Activated T-cell treated with anti-CD3 and anti-CD28 coated beads, Interleukin-2, amount 50 U/mL, for 24 hours (primary cell): ENCODE results near the gene RAB18.
A peak's percentile ranks its signal among the peaks of the same experiment; 100 is the strongest.

Experiments used
- DNase-seq: peaks from one replicate; pipeline ENCODE4 v3.0.0-alpha.2; 2020
- H3K27ac Mint-ChIP-seq: 2 replicates; pipeline ENCODE4 v1.8.0; 2020; ENCODE audit warnings: mild to moderate bottlenecking, mixed read lengths
- H3K27me3 Mint-ChIP-seq: 2 replicates; pipeline ENCODE4 v1.8.0; 2020; ENCODE audit warnings: mixed read lengths
- H3K36me3 Mint-ChIP-seq: 2 replicates; pipeline ENCODE4 v1.8.0; 2020; ENCODE audit warnings: low read depth, mixed read lengths
- H3K4me1 Mint-ChIP-seq: 2 replicates; pipeline ENCODE4 v1.8.0; 2020; ENCODE audit warnings: low read depth, mixed read lengths
- H3K4me3 Mint-ChIP-seq: 2 replicates; pipeline ENCODE4 v1.8.0; 2020; ENCODE audit warnings: mild to moderate bottlenecking, moderate library complexity, mixed read lengths
- H3K9me3 Mint-ChIP-seq: 2 replicates; pipeline ENCODE4 v1.8.0; 2020; ENCODE audit warnings: mixed read lengths

The RAB18 gene

GRCh38 chr10:27525819-27526218 is 21.7 kb downstream of the RAB18 start:
- Mint-ChIP-seq H3K27ac (peak overlapping the region; percentile 73), H3K27me3 (no peaks in the 10 kb centered on the region), H3K36me3 (peaks cover 48% of the 10 kb centered on the region), H3K9me3 (no peaks in the 10 kb centered on the region), H3K4me1 (peaks cover 81% of the 10 kb centered on the region), H3K4me3 (no peak overlapping the region)
- no peak for DNase-seq

GRCh38 chr10:27526242-27526641 is 22.1 kb downstream of the RAB18 start:
- Mint-ChIP-seq H3K27me3 (no peaks in the 10 kb centered on the region), H3K4me3 (no peak overlapping the region), H3K4me1 (peaks cover 82% of the 10 kb centered on the region), H3K36me3 (peaks cover 49% of the 10 kb centered on the region), H3K9me3 (no peaks in the 10 kb centered on the region), H3K27ac (no peak overlapping the region)
- DNase-seq, result no peak

GRCh38 chr10:27527666-27528295 is 23.7 kb downstream of the RAB18 start:
- Mint-ChIP-seq H3K36me3 (peaks cover 51% of the 10 kb centered on the region), H3K4me3 (no peak overlapping the region), H3K27me3 (no peaks in the 10 kb centered on the region), H3K4me1 (peaks cover 75% of the 10 kb centered on the region), H3K27ac (peak overlapping the region; percentile 1), H3K9me3 (no peaks in the 10 kb centered on the region)
- DNase-seq, result no peak

GRCh38 chr10:27529010-27529783 is 25.1 kb downstream of the RAB18 start:
- no peak for DNase-seq
- no peaks in the 10 kb centered on the region for H3K27me3 Mint-ChIP-seq
- H3K36me3 Mint-ChIP-seq, result peaks cover 46% of the 10 kb centered on the region
- no peaks in the 10 kb centered on the region for H3K9me3 Mint-ChIP-seq
- H3K4me1 Mint-ChIP-seq, result peaks cover 66% of the 10 kb centered on the region
- no peak overlapping the region for H3K4me3 Mint-ChIP-seq
- H3K27ac Mint-ChIP-seq, result peak overlapping the region; percentile 73

GRCh38 chr10:27530477-27530876 is 26.4 kb downstream of the RAB18 start:
- Mint-ChIP-seq H3K4me3 (no peak overlapping the region), H3K27me3 (no peaks in the 10 kb centered on the region), H3K27ac (peak overlapping the region; percentile 48), H3K4me1 (peaks cover 53% of the 10 kb centered on the region), H3K9me3 (no peaks in the 10 kb centered on the region), H3K36me3 (peaks cover 37% of the 10 kb centered on the region)
- DNase-seq, result no peak

GRCh38 chr10:27531336-27531847 is 27.3 kb downstream of the RAB18 start:
- H3K36me3 Mint-ChIP-seq, result peaks cover 37% of the 10 kb centered on the region
- H3K4me1 Mint-ChIP-seq, result peaks cover 45% of the 10 kb centered on the region
- no peaks in the 10 kb centered on the region for H3K9me3 Mint-ChIP-seq
- no peaks in the 10 kb centered on the region for H3K27me3 Mint-ChIP-seq
- peak overlapping the region; percentile 67 for H3K27ac Mint-ChIP-seq
- no peak overlapping the region for H3K4me3 Mint-ChIP-seq
- no peak for DNase-seq

GRCh38 chr10:27534161-27534700 is 30.1 kb downstream of the RAB18 start:
- Mint-ChIP-seq H3K27ac (no peak overlapping the region), H3K4me3 (no peak overlapping the region), H3K36me3 (peaks cover 45% of the 10 kb centered on the region), H3K4me1 (peaks cover 38% of the 10 kb centered on the region), H3K9me3 (no peaks in the 10 kb centered on the region), H3K27me3 (no peaks in the 10 kb centered on the region)
- DNase-seq, result no peak

- DNase-seq, result no peak
- Mint-ChIP-seq H3K27me3 (no peaks in the 10 kb centered on the region), H3K9me3 (no peaks in the 10 kb centered on the region), H3K36me3 (peaks cover 42% of the 10 kb centered on the region), H3K4me1 (peaks cover 31% of the 10 kb centered on the region), H3K4me3 (no peak overlapping the region), H3K27ac (no peak overlapping the region)
Observed at GRCh38 chr10:27535317-27535716, 31.2 kb downstream of the RAB18 start.

GRCh38 chr10:27536437-27536836 is 32.3 kb downstream of the RAB18 start:
- Mint-ChIP-seq H3K36me3 (peaks cover 41% of the 10 kb centered on the region), H3K4me3 (no peak overlapping the region), H3K27me3 (no peaks in the 10 kb centered on the region), H3K27ac (no peak overlapping the region), H3K4me1 (peaks cover 31% of the 10 kb centered on the region), H3K9me3 (no peaks in the 10 kb centered on the region)
- DNase-seq, result no peak

GRCh38 chr10:27537166-27537565 is 33.1 kb downstream of the RAB18 start:
- peaks cover 33% of the 10 kb centered on the region for H3K4me1 Mint-ChIP-seq
- no peak overlapping the region for H3K27ac Mint-ChIP-seq
- peaks cover 42% of the 10 kb centered on the region for H3K36me3 Mint-ChIP-seq
- DNase-seq, result no peak
- no peak overlapping the region for H3K4me3 Mint-ChIP-seq
- H3K27me3 Mint-ChIP-seq, result no peaks in the 10 kb centered on the region
- H3K9me3 Mint-ChIP-seq, result no peaks in the 10 kb centered on the region

GRCh38 chr10:27537787-27538186 is 33.7 kb downstream of the RAB18 start:
- peak overlapping the region; percentile 8 for H3K27ac Mint-ChIP-seq
- no peaks in the 10 kb centered on the region for H3K27me3 Mint-ChIP-seq
- H3K9me3 Mint-ChIP-seq, result no peaks in the 10 kb centered on the region
- peaks cover 46% of the 10 kb centered on the region for H3K36me3 Mint-ChIP-seq
- no peak overlapping the region for H3K4me3 Mint-ChIP-seq
- no peak for DNase-seq
- H3K4me1 Mint-ChIP-seq, result peaks cover 38% of the 10 kb centered on the region

GRCh38 chr10:27540672-27541071 is 36.6 kb downstream of the RAB18 start:
- Mint-ChIP-seq H3K27ac (no peak overlapping the region), H3K36me3 (peaks cover 59% of the 10 kb centered on the region)

GRCh38 chr10:27541796-27542729 is 38.0 kb downstream of the RAB18 start:
- Mint-ChIP-seq H3K36me3 (peaks cover 65% of the 10 kb centered on the region), H3K27me3 (no peaks in the 10 kb centered on the region), H3K4me1 (peaks cover 43% of the 10 kb centered on the region), H3K4me3 (no peak overlapping the region), H3K27ac (peak overlapping the region; percentile 27), H3K9me3 (no peaks in the 10 kb centered on the region)
- no peak for DNase-seq

More at GRCh38 chr10:27540672-27541071, 36.6 kb downstream of the RAB18 start:
- no peak for DNase-seq
- Mint-ChIP-seq H3K9me3 (no peaks in the 10 kb centered on the region), H3K4me1 (peaks cover 43% of the 10 kb centered on the region), H3K27me3 (no peaks in the 10 kb centered on the region), H3K4me3 (no peak overlapping the region)

- H3K4me1 Mint-ChIP-seq, result peaks cover 40% of the 10 kb centered on the region
- no peaks in the 10 kb centered on the region for H3K9me3 Mint-ChIP-seq
- peaks cover 67% of the 10 kb centered on the region for H3K36me3 Mint-ChIP-seq
- no peaks in the 10 kb centered on the region for H3K27me3 Mint-ChIP-seq
- no peak overlapping the region for H3K4me3 Mint-ChIP-seq
- H3K27ac Mint-ChIP-seq, result peak overlapping the region; percentile 8
- DNase-seq, result no peak
Observed at GRCh38 chr10:27542812-27543211, 38.7 kb downstream of the RAB18 start.
